Measurements from ENCODE around the gene PCSK4.

DNA sequence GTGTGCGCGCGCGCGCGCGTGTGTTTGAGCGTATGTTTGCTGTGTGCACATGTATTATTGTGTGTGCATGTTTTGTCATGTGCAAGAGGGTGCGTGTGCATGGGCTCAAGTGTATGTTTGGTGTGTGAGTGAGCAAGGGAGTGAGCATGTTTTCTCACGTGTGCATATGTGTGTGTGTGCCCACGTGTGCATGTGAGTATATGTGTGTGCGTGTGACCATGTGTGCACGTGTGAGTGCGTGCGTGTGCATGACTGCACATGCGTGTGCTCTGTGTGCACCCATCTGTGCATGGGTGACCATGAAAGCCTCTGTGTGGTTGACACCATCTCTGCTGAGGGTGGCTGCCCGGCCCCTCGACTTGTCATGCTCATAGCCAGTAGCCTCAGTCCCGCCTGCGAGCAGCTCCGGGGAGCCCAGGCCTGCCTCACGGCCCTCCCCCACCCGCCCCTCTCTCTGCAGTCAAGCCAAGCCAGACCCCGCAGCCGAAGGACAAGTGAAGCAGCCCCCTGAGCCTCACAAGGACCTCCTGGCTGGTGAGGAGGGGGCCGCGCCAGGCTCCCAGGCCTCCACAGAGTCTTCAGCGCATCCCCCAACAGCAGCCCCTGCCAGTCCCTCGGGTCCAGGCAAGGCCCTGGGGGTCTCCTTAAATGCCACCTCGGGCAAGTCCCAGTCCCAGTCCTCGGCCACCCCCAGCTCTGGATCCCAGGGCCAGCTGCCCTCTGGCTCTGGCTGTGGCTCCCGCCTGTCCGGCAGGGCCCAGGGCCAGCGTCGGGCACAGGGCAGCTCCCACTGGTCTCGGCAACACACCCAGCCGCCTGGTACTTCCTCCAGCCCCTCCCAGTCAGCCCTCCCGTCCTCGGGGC, 6.8 kb upstream of the PCSK4 start:
- TF ChIP-seq POLR2A (IDR thresholded peaks at IDR 0.05) = no peak
- TF ChIP-seq, protein P1, sequence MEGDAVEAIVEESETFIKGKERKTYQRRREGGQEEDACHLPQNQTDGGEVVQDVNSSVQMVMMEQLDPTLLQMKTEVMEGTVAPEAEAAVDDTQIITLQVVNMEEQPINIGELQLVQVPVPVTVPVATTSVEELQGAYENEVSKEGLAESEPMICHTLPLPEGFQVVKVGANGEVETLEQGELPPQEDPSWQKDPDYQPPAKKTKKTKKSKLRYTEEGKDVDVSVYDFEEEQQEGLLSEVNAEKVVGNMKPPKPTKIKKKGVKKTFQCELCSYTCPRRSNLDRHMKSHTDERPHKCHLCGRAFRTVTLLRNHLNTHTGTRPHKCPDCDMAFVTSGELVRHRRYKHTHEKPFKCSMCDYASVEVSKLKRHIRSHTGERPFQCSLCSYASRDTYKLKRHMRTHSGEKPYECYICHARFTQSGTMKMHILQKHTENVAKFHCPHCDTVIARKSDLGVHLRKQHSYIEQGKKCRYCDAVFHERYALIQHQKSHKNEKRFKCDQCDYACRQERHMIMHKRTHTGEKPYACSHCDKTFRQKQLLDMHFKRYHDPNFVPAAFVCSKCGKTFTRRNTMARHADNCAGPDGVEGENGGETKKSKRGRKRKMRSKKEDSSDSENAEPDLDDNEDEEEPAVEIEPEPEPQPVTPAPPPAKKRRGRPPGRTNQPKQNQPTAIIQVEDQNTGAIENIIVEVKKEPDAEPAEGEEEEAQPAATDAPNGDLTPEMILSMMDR (IDR thresholded peaks at IDR 0.05) = no peak
- TF ChIP-seq EP300 (IDR thresholded peaks at IDR 0.05) = no peak
